Prostate gland (tissue), 2 donors: Measurements from ENCODE around the gene POMGNT1. TPM values are rescaled to one million over a fixed set of nuclear protein-coding genes. Genes with fewer than 3 reads are reported as not detected.
A peak's percentile ranks its signal among the peaks of the same experiment; 100 is the strongest.

ENCODE experiments used
- DNase-seq: peaks from one replicate; pipeline ENCODE4 v3.0.0-alpha.2; 2019; ENCODE audit warnings: low spot score
- H3K27ac ChIP-seq, 2 donors: fragments of 200-600 bp; sonication (generic); 2 replicates each; pipeline ENCODE4 v1.5.1; 2017 to 2019
- H3K27me3 ChIP-seq: fragments of 200-600 bp; sonication (generic); replicated peaks from 2 replicates; pipeline ENCODE4 v1.5.1; 2019; ENCODE audit not compliant: insufficient read depth
- H3K36me3 ChIP-seq, 2 donors: fragments of 200-600 bp; sonication (generic); 1 replicate in 1 of 2; 2 replicates in 1 of 2; pipeline versions ENCODE4 v1.5.1 to v1.8.1; 2017 to 2019
- H3K4me1 ChIP-seq: fragments of 200-600 bp; sonication (generic); replicated peaks from 2 replicates; pipeline ENCODE4 v1.5.1; 2019
- H3K4me3 ChIP-seq, 2 donors: fragments of 200-600 bp; sonication (generic); 2 replicates each; pipeline ENCODE4 v1.5.1; 2017 to 2019
- H3K9me3 ChIP-seq: fragments of 200-600 bp; sonication (generic); 2 replicates; pipeline ENCODE4 v1.5.1; 2017
- CTCF ChIP-seq, 4 experiments: fragments of 200-600 bp in 2 of 4; fragments of 450-650 bp in 2 of 4; sonication (generic) in 2 of 4; IDR thresholded peaks; 1 replicate in 3 of 4; 2 replicates in 1 of 4; pipeline ENCODE4 v1.5.1; 2016 to 2019; ENCODE audit warnings: antibody characterized with exemption in 4 of 4, mild to moderate bottlenecking in 2 of 4, moderate library complexity in 2 of 4
- POLR2A ChIP-seq: fragments of 450-650 bp; IDR thresholded peaks from one replicate; pipeline ENCODE4 v1.6.1; 2016; ENCODE audit warnings: antibody characterized with exemption, mild to moderate bottlenecking
- POLR2AphosphoS5 ChIP-seq: sonication (generic); formaldehyde crosslinking; IDR thresholded peaks from one replicate; pipeline ENCODE4 v1.6.1; 2017; ENCODE audit warnings: antibody characterized with exemption
- WGBS: methylation state at CpG from one replicate; pipeline ENCODE4 v1.1.5; 2018; 5-methylcytosine and 5-hydroxymethylcytosine counted together
- intact Hi-C: fragments of 100-400 bp; cut with DNase I; formaldehyde crosslinking; loops from one replicate; pipeline ENCODE4 v1.14.2; 2022
- total RNA-seq, 2 donors: library from RNA; depleted of rRNA; stranded (reverse); fragments of >200 nt; gene quantifications; one replicate each; pipeline ENCODE4 v1.1.0, GENCODE V29; 2016

Gene POMGNT1
- total RNA-seq, 2 donors from 2014 or later, result 106 to 120 TPM

- no peak for DNase-seq
- H3K4me1 ChIP-seq, result peaks cover 20% of the 10 kb centered on the region
- H3K4me3 ChIP-seq, result no peak overlapping the region
- intact Hi-C loops, result no loop called here
- TF ChIP-seq POLR2A (no peak), POLR2AphosphoS5 (no peak), CTCF (IDR thresholded peaks at IDR 0.05) (no peak)
- no peaks in the 10 kb centered on the region for H3K27me3 ChIP-seq
- H3K36me3 ChIP-seq, result peaks cover 0 to 4% of the 10 kb centered on the region in 2 donors
- H3K27ac ChIP-seq, result no peak overlapping the region
- no peaks in the 10 kb centered on the region for H3K9me3 ChIP-seq
- WGBS, result 95% methylated on average over 7 of the region's 7 CpGs
These were observed 4.9 kb downstream of the POMGNT1 start for GRCh38 chr1:46193285-46193684.

GRCh38 chr1:46192171-46192570 is 6.1 kb downstream of the POMGNT1 start:
- H3K27me3 ChIP-seq, result no peaks in the 10 kb centered on the region
- peaks cover 0 to 4% of the 10 kb centered on the region in 2 donors for H3K36me3 ChIP-seq
- H3K9me3 ChIP-seq, result no peaks in the 10 kb centered on the region
- intact Hi-C loops, result no loop called here
- H3K4me1 ChIP-seq, result peaks cover 19% of the 10 kb centered on the region
- no peak for TF ChIP-seq CTCF (IDR thresholded peaks at IDR 0.05)
- TF ChIP-seq POLR2AphosphoS5, result no peak
- TF ChIP-seq POLR2A, result no peak
- WGBS, result 86% methylated on average over 10 of the region's 10 CpGs
- no peak overlapping the region for H3K4me3 ChIP-seq
- H3K27ac ChIP-seq, result no peak overlapping the region
- DNase-seq, result no peak

GRCh38 chr1:46191033-46191701 is 7.1 kb downstream of the POMGNT1 start:
- no peak for TF ChIP-seq CTCF (IDR thresholded peaks at IDR 0.05)
- no peak for TF ChIP-seq POLR2AphosphoS5
- TF ChIP-seq POLR2A, result no peak
- peaks cover 0 to 4% of the 10 kb centered on the region in 2 donors for H3K36me3 ChIP-seq
- DNase-seq, result no peak
- intact Hi-C loops, result no loop called here
- H3K4me1 ChIP-seq, result peaks cover 14% of the 10 kb centered on the region
- H3K27ac ChIP-seq, result peak overlapping the region; percentile 54 to 84
- 91% methylated on average over 9 of the region's 9 CpGs for WGBS
- H3K27me3 ChIP-seq, result no peaks in the 10 kb centered on the region
- no peaks in the 10 kb centered on the region for H3K9me3 ChIP-seq
- H3K4me3 ChIP-seq, result no peak overlapping the region

- 49% methylated on average over 3 of the region's 3 CpGs for WGBS
- H3K36me3 ChIP-seq, result peaks cover 0 to 4% of the 10 kb centered on the region in 2 donors
- no peak for TF ChIP-seq CTCF (IDR thresholded peaks at IDR 0.05)
- TF ChIP-seq POLR2AphosphoS5, result peak; percentile 22
- no peak for TF ChIP-seq POLR2A
- no peaks in the 10 kb centered on the region for H3K27me3 ChIP-seq
- H3K9me3 ChIP-seq, result no peaks in the 10 kb centered on the region
- DNase-seq, result no peak
- H3K27ac ChIP-seq, result peak overlapping the region; percentile 54 to 84
- no peak overlapping the region for H3K4me3 ChIP-seq
- intact Hi-C loops, result no loop called here
- H3K4me1 ChIP-seq, result peaks cover 14% of the 10 kb centered on the region
These were observed 7.7 kb downstream of the POMGNT1 start for GRCh38 chr1:46190539-46190938.
